Activated T-helper 1 cell treated with anti-CD3 and anti-CD28 coated beads, Interleukin-12 subunit alpha, Interleukin-12 subunit beta, Interleukin-2, Interleukin-4 antibody, amounts not matched to agents 30 ng/mL and 10 ng/mL and 1 ng/mL, durations not matched to agents 14 hours and 24 hours and 36 hours (primary cell): ENCODE results near the gene SH3RF3. TPM values are rescaled to one million over a fixed set of nuclear protein-coding genes. Genes with fewer than 3 reads are reported as not detected.

ENCODE experiments used
- DNase-seq: peaks from one replicate; pipeline ENCODE4 v3.0.0; 2021; ENCODE audit warnings: low spot score
- H3K27ac Mint-ChIP-seq: one replicate; pipeline ENCODE4 v1.8.0; 2021; ENCODE audit warnings: mild to moderate bottlenecking, mixed read lengths
- H3K27me3 Mint-ChIP-seq: one replicate; pipeline ENCODE4 v1.8.0; 2022; ENCODE audit warnings: mild to moderate bottlenecking, moderate library complexity, mixed read lengths; ENCODE audit not compliant: insufficient read depth
- H3K36me3 Mint-ChIP-seq: one replicate; pipeline ENCODE4 v1.8.0; 2021; ENCODE audit warnings: low read depth, mixed read lengths
- H3K4me1 Mint-ChIP-seq: one replicate; pipeline ENCODE4 v1.8.0; 2021; ENCODE audit warnings: low read depth, mixed read lengths
- H3K4me3 Mint-ChIP-seq: one replicate; pipeline ENCODE4 v1.8.0; 2021; ENCODE audit warnings: mild to moderate bottlenecking, moderate library complexity, mixed read lengths
- H3K9me3 Mint-ChIP-seq: one replicate; pipeline ENCODE4 v1.8.0; 2021; ENCODE audit warnings: mixed read lengths
- intact Hi-C: fragments of 100-400 bp; cut with micrococcal nuclease; formaldehyde crosslinking; loops from one replicate; pipeline ENCODE4 v1.15.1; 2024
- total RNA-seq: library from RNA; stranded (reverse); gene quantifications from 2 replicates; pipeline ENCODE4 v1.2.3, GENCODE V29; 2022

Gene SH3RF3
- total RNA-seq, 1 donor from 2014 or later, result 0.39 TPM

DNA sequence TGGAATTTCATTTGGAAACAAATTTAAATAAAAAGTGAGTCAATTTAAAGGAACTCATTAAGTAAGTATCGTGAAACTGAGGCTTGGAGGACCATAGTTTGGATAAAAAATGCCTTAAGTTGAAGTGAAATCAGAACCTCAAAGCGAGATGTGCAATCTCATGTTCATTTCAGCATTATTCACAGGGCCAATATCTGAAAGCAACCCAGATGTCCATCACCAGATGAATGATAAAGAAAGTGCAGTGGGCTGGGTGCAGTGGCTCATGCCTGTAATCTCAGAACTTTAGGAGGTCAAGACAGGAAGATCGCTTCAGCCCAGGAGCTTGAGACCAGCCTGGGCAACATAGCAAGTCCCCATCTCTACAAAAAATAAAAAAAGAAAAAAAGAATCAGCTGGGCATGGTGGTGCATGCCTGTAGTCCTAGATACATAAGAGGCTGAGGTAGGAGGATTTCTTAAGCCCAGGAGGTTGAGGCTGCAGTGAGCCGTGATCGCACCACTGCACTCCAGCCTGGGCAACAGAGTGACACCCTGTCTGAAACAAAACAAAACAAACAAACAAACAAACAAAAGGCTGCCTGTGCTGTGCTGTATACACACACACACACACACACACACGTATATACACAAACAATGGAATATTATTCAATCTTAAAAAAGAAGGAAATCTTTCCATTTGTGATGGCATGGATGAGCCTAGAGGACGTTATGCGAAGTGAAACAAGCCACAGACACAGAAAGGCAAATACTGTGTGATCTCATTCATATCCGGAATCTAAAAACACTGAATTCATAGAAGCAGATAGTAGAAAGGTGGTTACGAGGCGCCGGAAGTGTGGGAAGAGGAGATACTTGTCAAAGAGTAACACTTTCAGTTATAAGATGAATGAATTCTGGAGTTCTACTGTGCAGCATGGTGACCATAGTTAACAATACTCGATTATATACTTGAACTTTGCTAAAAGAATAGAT is 14.5 kb downstream of the SH3RF3 start:
- Mint-ChIP-seq H3K36me3 (no peaks in the 10 kb centered on the region), H3K9me3 (no peaks in the 10 kb centered on the region), H3K27ac (peak overlapping the region; percentile 46), H3K27me3 (peaks cover 53% of the 10 kb centered on the region), H3K4me1 (peaks cover 35% of the 10 kb centered on the region), H3K4me3 (peak overlapping the region; percentile 16)
- intact Hi-C loops, result loop anchor here (1.0 to 10.0 kb wide), 3 partner anchors 71 to 549 kb away; no protein-coding TSS in a partner anchor
- DNase-seq, result peak; percentile 62

DNA sequence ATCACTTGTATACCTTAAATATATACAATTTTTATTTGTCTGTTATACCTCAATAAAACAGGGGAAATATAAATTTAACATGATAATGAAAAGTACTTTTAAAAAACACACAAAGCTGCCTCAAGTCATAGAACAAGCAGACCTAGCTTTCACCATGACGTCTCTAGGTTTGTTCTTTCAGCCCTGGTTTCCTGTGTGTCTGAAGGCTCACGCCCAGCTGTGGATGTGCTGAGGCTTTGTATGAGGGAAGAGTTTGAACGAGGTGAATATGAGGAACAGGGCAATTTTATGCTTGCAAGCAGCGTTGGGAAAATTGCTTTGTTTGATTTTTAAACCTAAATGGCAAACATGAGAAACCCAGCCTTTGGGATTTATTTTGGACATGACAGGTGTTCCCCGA is 15.3 kb downstream of the SH3RF3 start:
- H3K36me3 Mint-ChIP-seq, result no peaks in the 10 kb centered on the region
- H3K27ac Mint-ChIP-seq, result no peak overlapping the region
- H3K4me3 Mint-ChIP-seq, result no peak overlapping the region
- no peak for DNase-seq
- no peaks in the 10 kb centered on the region for H3K9me3 Mint-ChIP-seq
- H3K4me1 Mint-ChIP-seq, result peaks cover 32% of the 10 kb centered on the region
- peaks cover 56% of the 10 kb centered on the region for H3K27me3 Mint-ChIP-seq
- intact Hi-C loops, result loop anchor here (5.0 to 10.0 kb wide), 2 partner anchors 198 to 549 kb away; no protein-coding TSS in a partner anchor

DNA sequence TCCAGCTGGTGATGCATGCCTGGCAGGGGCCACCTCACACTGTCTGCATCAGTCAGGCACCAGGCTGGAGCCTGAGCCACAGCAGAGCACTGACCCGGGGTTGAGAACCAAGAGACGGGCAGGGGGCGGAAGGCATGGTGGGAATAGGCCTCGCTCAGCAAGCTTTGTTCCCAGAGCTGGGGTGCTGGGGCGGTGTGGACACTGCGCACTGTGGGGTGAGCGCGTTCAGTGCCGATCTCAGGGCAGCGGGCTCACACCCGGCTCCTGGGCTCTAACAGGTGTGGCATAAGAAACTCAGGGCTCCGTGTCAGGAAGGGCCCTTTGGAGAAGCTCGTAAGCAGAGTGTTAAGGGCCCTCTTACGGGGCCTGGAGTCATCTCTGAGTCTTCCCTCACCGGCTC is 15.7 kb downstream of the SH3RF3 start:
- DNase-seq, result no peak
- intact Hi-C loops, result loop anchor here (5.0 to 10.0 kb wide), 2 partner anchors 198 to 550 kb away; no protein-coding TSS in a partner anchor
- H3K36me3 Mint-ChIP-seq, result no peaks in the 10 kb centered on the region
- peaks cover 57% of the 10 kb centered on the region for H3K27me3 Mint-ChIP-seq
- H3K4me1 Mint-ChIP-seq, result peaks cover 32% of the 10 kb centered on the region
- no peak overlapping the region for H3K27ac Mint-ChIP-seq
- H3K4me3 Mint-ChIP-seq, result no peak overlapping the region
- H3K9me3 Mint-ChIP-seq, result no peaks in the 10 kb centered on the region

DNA sequence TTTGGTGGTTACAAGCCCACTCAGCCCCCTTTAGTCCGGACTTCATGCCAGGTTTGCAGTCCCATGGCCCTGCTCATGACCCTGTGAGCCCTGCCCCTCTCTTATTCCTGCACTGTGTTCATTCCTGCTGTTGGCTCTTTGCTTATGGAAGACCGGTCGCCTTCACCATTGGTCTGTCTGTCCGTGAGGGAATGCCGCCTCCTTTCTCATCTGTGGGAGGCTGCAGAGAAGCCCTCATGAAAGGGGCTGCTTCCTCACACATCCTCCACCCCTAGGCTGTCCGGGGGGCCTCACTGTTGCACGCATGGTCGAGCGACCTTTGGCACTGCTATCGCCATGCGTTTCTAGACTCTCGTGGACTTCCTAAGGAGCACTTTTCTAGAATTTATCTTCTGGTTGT is 16.3 kb downstream of the SH3RF3 start:
- H3K27ac Mint-ChIP-seq, result no peak overlapping the region
- H3K27me3 Mint-ChIP-seq, result peaks cover 58% of the 10 kb centered on the region
- peaks cover 36% of the 10 kb centered on the region for H3K4me1 Mint-ChIP-seq
- no peak overlapping the region for H3K4me3 Mint-ChIP-seq
- no peak for DNase-seq
- H3K9me3 Mint-ChIP-seq, result no peaks in the 10 kb centered on the region
- no peaks in the 10 kb centered on the region for H3K36me3 Mint-ChIP-seq
- intact Hi-C loops, result loop anchor here (10.0 kb wide), 1 partner anchor 550 kb away; no protein-coding TSS in a partner anchor

DNA sequence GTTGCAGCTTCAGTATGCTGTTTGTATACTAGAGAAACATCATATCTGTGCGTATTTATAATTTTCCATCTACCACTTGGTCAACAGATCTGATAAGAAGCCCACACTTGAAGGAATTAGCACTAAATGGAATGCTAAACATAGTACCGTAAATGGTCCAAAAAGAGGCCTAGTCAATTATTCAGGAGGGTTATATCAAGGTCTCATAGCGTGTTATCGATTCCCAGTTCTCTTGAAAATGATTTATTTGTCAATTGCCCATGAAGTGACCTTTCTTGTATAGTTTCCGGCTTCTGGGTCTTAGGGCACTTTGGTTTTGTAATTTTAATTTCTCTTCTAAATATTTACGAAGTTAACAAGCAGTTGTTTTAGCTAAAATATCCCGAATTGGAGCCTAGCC is 18.4 kb downstream of the SH3RF3 start:
- Mint-ChIP-seq H3K27ac (no peak overlapping the region), H3K4me3 (no peak overlapping the region), H3K4me1 (peaks cover 33% of the 10 kb centered on the region), H3K27me3 (peaks cover 59% of the 10 kb centered on the region), H3K9me3 (no peaks in the 10 kb centered on the region), H3K36me3 (no peaks in the 10 kb centered on the region)
- intact Hi-C loops, result loop anchor here (10.0 kb wide), 1 partner anchor 553 kb away; no protein-coding TSS in a partner anchor
- no peak for DNase-seq

DNA sequence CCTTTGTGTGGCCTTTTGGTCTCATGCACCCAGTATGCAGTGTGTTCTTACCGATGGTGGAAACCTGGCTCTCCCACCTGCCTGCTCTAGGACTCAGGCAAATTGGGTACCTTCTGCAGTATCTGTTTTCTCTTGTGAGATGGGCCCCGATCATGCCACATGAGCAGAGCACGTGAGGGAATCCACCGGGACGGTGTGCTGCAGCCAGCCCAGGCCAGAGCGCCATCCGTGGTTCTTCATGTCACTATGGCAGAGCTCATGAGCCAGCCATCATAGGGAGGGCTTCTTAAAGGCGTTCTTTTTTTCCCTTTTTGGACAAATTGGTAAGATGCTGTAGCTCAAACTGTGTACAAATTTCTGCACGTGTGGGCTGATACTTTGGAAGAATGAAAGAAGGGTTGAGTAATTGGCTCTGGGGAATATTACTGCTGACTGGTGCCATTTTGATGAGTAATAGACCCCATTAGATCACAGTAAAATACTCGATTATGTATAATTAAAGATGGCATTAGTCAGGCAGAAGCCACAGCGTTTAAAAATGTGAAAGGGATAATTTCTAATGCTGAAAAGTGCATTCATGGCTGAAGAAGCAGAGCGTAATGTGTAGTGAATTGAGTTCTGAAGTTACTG is 19.2 kb downstream of the SH3RF3 start:
- DNase-seq, result no peak
- H3K36me3 Mint-ChIP-seq, result no peaks in the 10 kb centered on the region
- H3K27ac Mint-ChIP-seq, result no peak overlapping the region
- H3K9me3 Mint-ChIP-seq, result no peaks in the 10 kb centered on the region
- peaks cover 58% of the 10 kb centered on the region for H3K27me3 Mint-ChIP-seq
- intact Hi-C loops, result loop anchor here (10.0 kb wide), 1 partner anchor 553 kb away; no protein-coding TSS in a partner anchor
- peaks cover 25% of the 10 kb centered on the region for H3K4me1 Mint-ChIP-seq
- H3K4me3 Mint-ChIP-seq, result no peak overlapping the region

DNA sequence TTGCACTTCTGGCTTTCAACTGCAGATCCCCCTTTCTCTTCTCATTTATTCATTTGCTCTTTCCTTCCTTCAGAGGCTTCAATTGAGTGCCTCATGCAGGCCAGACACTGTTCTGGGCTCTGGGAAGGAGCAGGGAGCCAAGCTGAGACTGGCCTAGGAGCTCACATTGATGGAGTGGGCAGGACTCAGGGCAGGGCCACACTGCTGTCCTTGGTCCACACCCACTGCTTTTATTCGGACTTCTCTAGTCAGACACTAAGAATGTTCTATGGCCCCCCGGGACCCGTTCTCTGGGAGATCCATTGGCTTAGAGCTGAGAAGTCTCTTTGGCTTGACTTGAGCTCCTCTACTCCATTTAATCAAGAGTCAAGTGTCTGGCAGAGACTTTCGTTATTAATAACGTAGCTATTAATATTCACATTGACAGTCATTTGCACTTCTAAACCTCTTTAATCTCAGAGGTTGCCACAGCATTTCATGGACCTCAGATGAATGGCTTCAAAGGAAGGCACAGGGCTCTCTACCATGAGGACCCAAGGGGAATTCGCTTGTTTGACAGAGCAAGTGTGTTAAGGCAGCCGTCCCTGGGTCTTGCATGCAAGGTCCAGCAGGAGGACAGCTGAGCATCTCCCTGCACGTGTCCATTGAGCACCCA is 20.1 kb downstream of the SH3RF3 start:
- H3K4me3 Mint-ChIP-seq, result no peak overlapping the region
- no peak for DNase-seq
- no peaks in the 10 kb centered on the region for H3K36me3 Mint-ChIP-seq
- peaks cover 16% of the 10 kb centered on the region for H3K4me1 Mint-ChIP-seq
- intact Hi-C loops, result loop anchor here (10.0 kb wide), 1 partner anchor 554 kb away; no protein-coding TSS in a partner anchor
- no peak overlapping the region for H3K27ac Mint-ChIP-seq
- peaks cover 62% of the 10 kb centered on the region for H3K27me3 Mint-ChIP-seq
- H3K9me3 Mint-ChIP-seq, result no peaks in the 10 kb centered on the region

DNA sequence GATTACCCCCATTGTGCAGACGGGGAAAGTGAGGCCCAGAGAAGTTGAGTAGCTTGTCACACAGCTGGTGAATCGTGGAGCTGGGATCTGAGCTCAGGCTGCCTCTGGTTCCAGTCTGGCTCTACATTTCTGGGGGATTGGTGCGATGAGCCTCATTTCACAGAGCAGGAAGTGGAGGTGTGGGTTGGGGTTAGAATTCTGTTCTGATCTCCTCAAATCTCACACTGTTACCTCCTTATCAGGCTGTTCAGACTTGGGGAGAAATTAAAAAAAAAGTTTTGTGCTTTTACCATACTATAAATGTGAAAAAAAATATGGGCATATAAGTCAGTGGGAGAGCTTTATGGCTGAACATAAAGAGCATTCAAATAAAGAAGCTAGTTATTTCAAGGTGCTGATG is 21.6 kb downstream of the SH3RF3 start:
- no peak for DNase-seq
- Mint-ChIP-seq H3K4me3 (no peak overlapping the region), H3K9me3 (no peaks in the 10 kb centered on the region), H3K4me1 (peaks cover 4% of the 10 kb centered on the region), H3K27me3 (peaks cover 56% of the 10 kb centered on the region), H3K27ac (no peak overlapping the region), H3K36me3 (no peaks in the 10 kb centered on the region)
- intact Hi-C loops, result no loop called here

DNA sequence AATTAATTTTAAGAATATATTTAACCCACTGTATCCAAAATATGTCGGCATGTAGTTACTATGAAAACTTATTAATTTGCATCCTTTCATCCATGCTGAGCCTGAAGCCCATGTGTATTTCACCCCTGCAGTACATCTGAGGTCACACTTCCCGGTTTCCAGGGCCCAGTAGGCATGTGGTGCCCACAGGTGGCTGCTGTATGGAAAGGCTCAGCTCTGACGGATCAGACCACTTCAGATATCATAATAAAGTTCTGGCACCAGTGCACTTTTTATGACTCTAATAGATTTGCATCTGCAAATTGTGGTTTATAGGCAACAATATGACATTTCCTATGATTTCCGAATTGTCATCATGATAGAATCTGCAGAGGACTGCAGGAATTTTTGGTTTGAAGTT is 22.5 kb downstream of the SH3RF3 start:
- H3K9me3 Mint-ChIP-seq, result no peaks in the 10 kb centered on the region
- H3K4me3 Mint-ChIP-seq, result no peak overlapping the region
- DNase-seq, result no peak
- H3K4me1 Mint-ChIP-seq, result peaks cover 4% of the 10 kb centered on the region
- H3K36me3 Mint-ChIP-seq, result no peaks in the 10 kb centered on the region
- H3K27me3 Mint-ChIP-seq, result peaks cover 52% of the 10 kb centered on the region
- no peak overlapping the region for H3K27ac Mint-ChIP-seq
- intact Hi-C loops, result no loop called here

DNA sequence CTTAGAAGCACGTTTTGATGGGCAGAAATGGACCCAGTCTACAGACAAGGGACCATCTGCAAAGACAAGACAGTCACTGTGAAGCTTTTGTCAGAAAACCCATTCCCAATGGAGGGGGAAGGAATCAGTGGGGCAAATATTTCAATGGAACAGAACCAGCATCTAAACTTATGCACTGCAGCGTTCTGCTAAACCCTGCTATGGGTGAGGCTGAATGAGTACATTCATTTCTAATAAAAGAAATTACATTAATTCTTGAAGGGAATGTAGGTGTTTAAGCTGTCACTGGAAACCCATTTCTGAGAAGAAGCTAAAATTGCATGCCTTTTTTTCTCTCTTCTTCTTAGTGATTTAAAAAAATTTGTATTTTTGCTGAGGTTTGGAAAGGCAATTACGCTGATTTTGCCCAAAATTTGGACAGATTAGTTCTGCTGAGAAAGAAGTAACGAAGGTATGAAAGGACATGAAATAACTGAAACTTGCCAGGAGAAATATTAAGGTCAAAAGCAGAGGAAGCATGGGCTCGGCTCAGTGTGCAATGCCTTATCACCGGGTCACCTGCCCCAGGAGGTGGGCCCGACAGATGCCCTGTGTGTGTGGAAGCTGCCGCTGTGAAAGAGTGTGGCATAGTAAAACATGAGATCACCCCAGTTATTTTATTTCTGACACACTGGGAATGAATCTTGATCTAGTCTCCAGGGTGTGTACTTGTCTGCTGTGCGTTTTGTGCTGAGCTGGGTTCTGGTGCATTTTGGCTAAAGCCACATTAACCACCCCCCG is 24.2 kb downstream of the SH3RF3 start:
- DNase-seq, result no peak
- Mint-ChIP-seq H3K4me3 (no peak overlapping the region), H3K4me1 (peaks cover 4% of the 10 kb centered on the region), H3K36me3 (no peaks in the 10 kb centered on the region), H3K27ac (no peak overlapping the region), H3K27me3 (peaks cover 38% of the 10 kb centered on the region), H3K9me3 (no peaks in the 10 kb centered on the region)
- intact Hi-C loops, result no loop called here

DNA sequence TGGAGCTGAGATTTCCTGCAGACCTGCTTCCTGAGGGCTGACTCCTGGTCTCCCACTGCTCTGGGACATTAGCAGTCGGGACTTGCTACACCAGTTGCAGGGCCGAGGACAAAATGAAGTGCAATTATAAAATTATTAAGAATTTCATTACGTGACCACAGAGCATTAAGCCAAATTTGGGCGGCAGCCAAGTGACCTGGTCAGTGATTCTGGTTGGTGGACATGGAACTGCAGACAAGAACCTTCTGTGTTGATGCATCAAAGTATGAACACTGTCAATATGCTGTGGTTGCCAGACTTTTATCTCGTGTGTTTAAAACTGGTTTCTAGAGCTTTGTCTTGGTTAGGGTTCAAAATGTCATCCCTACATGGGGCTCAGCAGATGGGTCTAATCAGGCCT is 24.8 kb downstream of the SH3RF3 start:
- Mint-ChIP-seq H3K27ac (no peak overlapping the region), H3K4me1 (peaks cover 4% of the 10 kb centered on the region), H3K9me3 (no peaks in the 10 kb centered on the region), H3K36me3 (no peaks in the 10 kb centered on the region), H3K27me3 (peaks cover 36% of the 10 kb centered on the region), H3K4me3 (no peak overlapping the region)
- DNase-seq, result no peak
- intact Hi-C loops, result loop anchor here (2.0 kb wide), 1 partner anchor 19 kb away; no protein-coding TSS in a partner anchor

DNA sequence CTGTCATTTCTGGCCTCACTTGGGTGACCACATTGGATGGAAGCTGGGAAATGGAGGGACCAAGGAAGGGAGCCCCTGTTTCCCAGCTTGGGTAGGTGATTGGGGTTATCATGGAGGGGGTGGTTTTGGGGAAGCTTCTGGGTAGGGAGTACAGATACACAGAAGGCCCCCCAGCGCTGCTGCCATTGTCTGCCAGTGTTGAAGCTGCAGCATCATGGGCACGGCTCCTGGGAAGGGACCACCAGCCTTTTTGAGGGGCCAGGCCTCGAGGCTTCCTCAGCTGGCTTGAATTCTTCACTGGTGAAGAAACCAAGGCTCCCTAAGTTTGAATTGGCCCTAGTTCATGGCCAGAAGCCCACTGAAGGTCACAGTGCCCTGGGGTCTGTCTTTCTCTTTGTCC is 25.2 kb downstream of the SH3RF3 start:
- H3K4me3 Mint-ChIP-seq, result no peak overlapping the region
- no peaks in the 10 kb centered on the region for H3K36me3 Mint-ChIP-seq
- H3K27ac Mint-ChIP-seq, result no peak overlapping the region
- H3K4me1 Mint-ChIP-seq, result peaks cover 4% of the 10 kb centered on the region
- no peak for DNase-seq
- peaks cover 34% of the 10 kb centered on the region for H3K27me3 Mint-ChIP-seq
- H3K9me3 Mint-ChIP-seq, result no peaks in the 10 kb centered on the region
- intact Hi-C loops, result loop anchor here (2.0 kb wide), 1 partner anchor 19 kb away; no protein-coding TSS in a partner anchor
